CD14-positive monocyte (primary cell): ENCODE measurements around the gene ZNF423. TPM values are rescaled to one million over a fixed set of nuclear protein-coding genes. Genes with fewer than 3 reads are reported as not detected.

Experiments
- DNase-seq, 3 donors: peaks; one replicate each; pipeline ENCODE4 v3.0.0-alpha.2; 2011 to 2022
- H2AFZ ChIP-seq: 2 replicates; pipeline ENCODE4 v1.6.0; 2012; ENCODE audit warnings: mild to moderate bottlenecking, low read depth, low read length, inconsistent platforms; ENCODE audit not compliant: insufficient read depth, poor library complexity, severe bottlenecking
- H3K27ac ChIP-seq, 2 donors: 1 replicate in 1 of 2; 2 replicates in 1 of 2; pipeline ENCODE4 v1.5.1; 2012 to 2013; ENCODE audit warnings: low read length in 2 of 2, control low read depth in 1 of 2, inconsistent platforms in 1 of 2, low read depth in 1 of 2, mild to moderate bottlenecking in 1 of 2
- H3K27me3 ChIP-seq, 2 donors: one replicate each; pipeline versions ENCODE4 v1.6.0 to v1.6.1; 2011 to 2013; ENCODE audit warnings: low read length in 2 of 2; ENCODE audit not compliant: control insufficient read depth in 2 of 2, insufficient read depth in 2 of 2
- H3K36me3 ChIP-seq, 2 donors: replicated peaks in 1 of 2; 1 replicate in 1 of 2; 2 replicates in 1 of 2; pipeline versions ENCODE4 v1.5.1 to v1.6.1; 2012 to 2013; ENCODE audit warnings: low read length in 2 of 2, control low read depth in 1 of 2, inconsistent platforms in 1 of 2, mild to moderate bottlenecking in 1 of 2; ENCODE audit not compliant: insufficient read depth in 2 of 2, control insufficient read depth in 1 of 2
- H3K4me1 ChIP-seq, 2 donors: 1 replicate in 1 of 2; 2 replicates in 1 of 2; pipeline versions ENCODE4 v1.5.1 to v1.6.1; 2012 to 2013; ENCODE audit warnings: low read length in 2 of 2, control low read depth in 1 of 2, inconsistent platforms in 1 of 2, mild to moderate bottlenecking in 1 of 2, moderate library complexity in 1 of 2; ENCODE audit not compliant: insufficient read depth in 2 of 2, control insufficient read depth in 1 of 2
- H3K4me2 ChIP-seq: replicated peaks from 2 replicates; pipeline ENCODE3; 2012; ENCODE audit warnings: low read length, moderate library complexity, mild to moderate bottlenecking; ENCODE audit not compliant: poor library complexity, severe bottlenecking; ENCODE audit errors: extremely low read depth
- H3K4me3 ChIP-seq, 3 experiments: fragments of 200-600 bp in 1 of 3; sonication (generic) in 1 of 3; replicated peaks in 1 of 3; 1 replicate in 2 of 3; 2 replicates in 1 of 3; pipeline ENCODE4 v1.5.1; 2011 to 2013; ENCODE audit warnings: low read length in 3 of 3, mild to moderate bottlenecking in 3 of 3, control low read depth in 2 of 3, low read depth in 2 of 3, inconsistent platforms in 1 of 3, moderate library complexity in 1 of 3
- H3K79me2 ChIP-seq: 2 replicates; pipeline ENCODE4 v1.6.0; 2012; ENCODE audit warnings: mild to moderate bottlenecking, control low read depth, inconsistent platforms, low read length, moderate library complexity; ENCODE audit not compliant: insufficient read depth
- H3K9ac ChIP-seq: 2 replicates; pipeline ENCODE4 v1.6.0; 2017; ENCODE audit warnings: low read length, mild to moderate bottlenecking; ENCODE audit not compliant: insufficient read depth, poor library complexity, severe bottlenecking
- H3K9me3 ChIP-seq, 2 donors: replicated peaks in 1 of 2; 1 replicate in 1 of 2; 2 replicates in 1 of 2; pipeline versions ENCODE4 v1.5.1 to v1.6.1; 2012 to 2013; ENCODE audit warnings: low read length in 2 of 2, control low read depth in 1 of 2; ENCODE audit not compliant: control insufficient read depth in 1 of 2, insufficient read depth in 1 of 2
- H4K20me1 ChIP-seq: 2 replicates; pipeline ENCODE4 v1.6.0; 2012; ENCODE audit warnings: mild to moderate bottlenecking, low read length, control low read depth, moderate library complexity; ENCODE audit not compliant: insufficient read depth
- H3K27ac Mint-ChIP-seq, 7 donors: one replicate each; pipeline ENCODE4 v1.8.0; 2020; ENCODE audit warnings: mild to moderate bottlenecking in 7 of 7, mixed read lengths in 7 of 7, moderate library complexity in 6 of 7, inconsistent platforms in 2 of 7
- H3K27me3 Mint-ChIP-seq, 3 donors: one replicate each; pipeline ENCODE4 v1.8.0; 2021 to 2022; ENCODE audit warnings: low read depth in 3 of 3, mild to moderate bottlenecking in 3 of 3, mixed read lengths in 3 of 3, moderate library complexity in 3 of 3, inconsistent platforms in 1 of 3
- H3K36me3 Mint-ChIP-seq, 2 donors: one replicate each; pipeline ENCODE4 v1.8.0; 2020; ENCODE audit warnings: mixed read lengths in 2 of 2, inconsistent platforms in 1 of 2, mild to moderate bottlenecking in 1 of 2
- H3K4me1 Mint-ChIP-seq: one replicate; pipeline ENCODE4 v1.8.0; 2020; ENCODE audit warnings: mild to moderate bottlenecking, mixed read lengths
- H3K4me3 Mint-ChIP-seq, 2 donors: one replicate each; pipeline ENCODE4 v1.8.0; 2020; ENCODE audit warnings: mild to moderate bottlenecking in 2 of 2, mixed read lengths in 2 of 2, moderate library complexity in 1 of 2
- H3K9me3 Mint-ChIP-seq, 7 donors: one replicate each; pipeline ENCODE4 v1.8.0; 2020 to 2022; ENCODE audit warnings: mixed read lengths in 7 of 7, mild to moderate bottlenecking in 6 of 7, moderate library complexity in 6 of 7, inconsistent platforms in 2 of 7
- CTCF ChIP-seq: fragments of 200-600 bp; IDR thresholded peaks from one replicate; pipeline ENCODE4 v1.8.0; 2022; ENCODE audit warnings: antibody characterized with exemption, mild to moderate bottlenecking
- WGBS: methylation state at CpG from one replicate; pipeline ENCODE4 v1.1.5; 2013; ENCODE audit warnings: missing lambda C conversion rate; ENCODE audit not compliant: insufficient coverage; 5-methylcytosine and 5-hydroxymethylcytosine counted together
- intact Hi-C, 2 donors: fragments of 100-400 bp; cut with micrococcal nuclease; formaldehyde crosslinking; loops; one replicate each; pipeline versions ENCODE4 v1.15.0 to v1.15.1; 2023
- polyA plus RNA-seq, 3 donors: library from polyadenylated mRNA; depleted of rRNA in 1 of 3; unstranded in 2 of 3; stranded (reverse) in 1 of 3; fragments of 300-500 nt in 2 of 3; fragments of >200 nt in 1 of 3; fragmentation: Illumina TruSeq in 2 of 3; gene quantifications; 1 replicate in 2 of 3; 2 replicates in 1 of 3; pipeline ENCODE4 v1.2.3, GENCODE V29; 2012 to 2021

ZNF423 gene
- polyA plus RNA-seq, 3 donors = not detected

GRCh38 chr16:49469311-49469670, 386.6 kb downstream of the ZNF423 start:
- peaks cover 0 to 3% (median 0%) of the 10 kb centered on the region in 7 donors for H3K9me3 Mint-ChIP-seq
- Histone ChIP-seq H3K9me3 (no peaks in the 10 kb centered on the region), H3K4me2 (no peak overlapping the region), H2AFZ (no peak overlapping the region), H3K36me3 (no peaks in the 10 kb centered on the region), H3K27me3 (peaks cover 0 to 17% of the 10 kb centered on the region in 2 donors), H3K9ac (no peak overlapping the region), H3K79me2 (no peaks in the 10 kb centered on the region), H3K4me1 (no peaks in the 10 kb centered on the region), H3K27ac (no peak overlapping the region), H3K4me3 (no peak overlapping the region), H4K20me1 (no peaks in the 10 kb centered on the region)
- H3K27ac Mint-ChIP-seq = no peak overlapping the region
- peaks cover 2% of the 10 kb centered on the region for H3K4me1 Mint-ChIP-seq
- intact Hi-C loops = no loop called here
- H3K4me3 Mint-ChIP-seq = no peak overlapping the region
- H3K27me3 Mint-ChIP-seq = peaks cover 14 to 24% (median 19%) of the 10 kb centered on the region in 3 donors
- TF ChIP-seq CTCF = no peak
- no peaks in the 10 kb centered on the region for H3K36me3 Mint-ChIP-seq
- WGBS = no CpG with 5 or more reads among the region's 6 CpGs
- no peak for DNase-seq

GRCh38 chr16:49468611-49469310, 387.2 kb downstream of the ZNF423 start:
- intact Hi-C loops = no loop called here
- Histone ChIP-seq H3K36me3 (no peaks in the 10 kb centered on the region), H3K27me3 (peaks cover 0 to 20% of the 10 kb centered on the region in 2 donors), H3K9me3 (no peaks in the 10 kb centered on the region), H3K4me2 (no peak overlapping the region), H4K20me1 (no peaks in the 10 kb centered on the region), H3K27ac (no peak overlapping the region), H2AFZ (no peak overlapping the region), H3K79me2 (no peaks in the 10 kb centered on the region), H3K4me1 (no peaks in the 10 kb centered on the region), H3K4me3 (no peak overlapping the region), H3K9ac (no peak overlapping the region)
- Mint-ChIP-seq H3K36me3 (no peaks in the 10 kb centered on the region), H3K9me3 (peaks cover 0 to 3% (median 0%) of the 10 kb centered on the region in 7 donors), H3K4me3 (no peak overlapping the region), H3K27ac (peak overlapping the region in 1 of 7 donors; percentile 37), H3K27me3 (peaks cover 15 to 24% (median 21%) of the 10 kb centered on the region in 3 donors), H3K4me1 (peaks cover 2% of the 10 kb centered on the region)
- DNase-seq = no peak
- 93% methylated on average over 3 of the region's 3 CpGs for WGBS
- no peak for TF ChIP-seq CTCF
